MM.1S (cell line): Measurements from ENCODE around the gene MBTD1.

Experiments used
- DNase-seq: peaks from one replicate; pipeline ENCODE4 v3.0.0-alpha.2; 2015
- H2AFZ ChIP-seq: fragments of 300-600 bp; sonication (generic); 2 replicates; pipeline ENCODE4 v1.6.0; 2016; ENCODE audit warnings: antibody characterized with exemption, low read length
- H3F3A ChIP-seq: fragments of 300-600 bp; sonication (generic); 2 replicates; pipeline ENCODE4 v1.6.1; 2016; ENCODE audit warnings: mild to moderate bottlenecking, antibody characterized with exemption, low read length, moderate library complexity, mixed read lengths; ENCODE audit not compliant: insufficient read depth
- H3K27ac ChIP-seq: fragments of 300-600 bp; sonication (generic); 2 replicates; pipeline ENCODE4 v1.5.1; 2016; ENCODE audit warnings: mild to moderate bottlenecking, low read length
- H3K27me3 ChIP-seq: fragments of 300-600 bp; sonication (generic); replicated peaks from 2 replicates; pipeline ENCODE4 v1.6.0; 2016; ENCODE audit warnings: low read length; ENCODE audit not compliant: insufficient read depth
- H3K36me3 ChIP-seq: fragments of 300-600 bp; sonication (generic); replicated peaks from 2 replicates; pipeline ENCODE4 v1.6.1; 2016; ENCODE audit warnings: mild to moderate bottlenecking, low read length, mixed read lengths; ENCODE audit not compliant: insufficient read depth
- H3K4me1 ChIP-seq: fragments of 300-600 bp; sonication (generic); 2 replicates; pipeline ENCODE4 v1.6.1; 2016; ENCODE audit warnings: low read length, mixed read lengths
- H3K4me2 ChIP-seq: fragments of 300-600 bp; sonication (generic); 2 replicates; pipeline ENCODE4 v1.6.0; 2016; ENCODE audit warnings: low read depth, low read length
- H3K4me3 ChIP-seq: fragments of 300-600 bp; sonication (generic); 2 replicates; pipeline ENCODE4 v1.5.1; 2016; ENCODE audit warnings: low read length, mixed read lengths
- H3K79me2 ChIP-seq: fragments of 300-600 bp; sonication (generic); 2 replicates; pipeline ENCODE4 v1.6.1; 2016; ENCODE audit warnings: mixed run types, low read length, mixed read lengths
- H3K9ac ChIP-seq: fragments of 300-600 bp; sonication (generic); 2 replicates; pipeline ENCODE4 v1.6.1; 2016; ENCODE audit warnings: low read length, mixed read lengths
- H3K9me2 ChIP-seq: fragments of 300-600 bp; sonication (generic); replicated peaks from 2 replicates; pipeline ENCODE4 v1.6.1; 2016; ENCODE audit warnings: mild to moderate bottlenecking, low read length, mixed read lengths; ENCODE audit not compliant: insufficient read depth
- H3K9me3 ChIP-seq: fragments of 300-600 bp; sonication (generic); replicated peaks from 2 replicates; pipeline ENCODE4 v1.6.1; 2016; ENCODE audit warnings: mild to moderate bottlenecking, low read length, mixed read lengths; ENCODE audit not compliant: insufficient read depth
- H4K20me1 ChIP-seq: fragments of 300-600 bp; sonication (generic); 2 replicates; pipeline ENCODE4 v1.6.1; 2016; ENCODE audit warnings: mild to moderate bottlenecking, low read length, moderate library complexity, mixed read lengths; ENCODE audit not compliant: insufficient read depth
- EZH2 ChIP-seq: fragments of 300-600 bp; sonication (generic); optimal IDR thresholded peaks from 2 replicates; pipeline ENCODE3; 2017; ENCODE audit warnings: low read depth, mild to moderate bottlenecking, antibody characterized with exemption, low read length, mixed read lengths
- EZH2phosphoT487 ChIP-seq: fragments of 300-600 bp; sonication (generic); IDR thresholded peaks from 2 replicates; pipeline ENCODE4 v1.6.1; 2018; ENCODE audit warnings: antibody characterized with exemption, low read length
- TF ChIP-seq, protein P1 (sequence below): fragments of 300-600 bp; sonication (generic); IDR thresholded peaks from 2 replicates; pipeline ENCODE4 v1.5.1; 2016; ENCODE audit warnings: antibody characterized with exemption, low read length, mixed read lengths

Gene MBTD1

GRCh38 chr17:51169340-51169739 is 90.5 kb downstream of the MBTD1 start:
- Histone ChIP-seq H3K4me2 (no peak overlapping the region), H3K4me1 (peaks cover 10% of the 10 kb centered on the region), H4K20me1 (no peaks in the 10 kb centered on the region), H3K9me3 (no peaks in the 10 kb centered on the region), H3F3A (peaks cover 15% of the 10 kb centered on the region), H2AFZ (no peak overlapping the region), H3K4me3 (no peak overlapping the region), H3K9ac (no peak overlapping the region), H3K9me2 (no peaks in the 10 kb centered on the region), H3K27me3 (no peaks in the 10 kb centered on the region), H3K36me3 (peaks cover 5% of the 10 kb centered on the region; the same call in 1 of the 2 replicates), H3K27ac (no peak overlapping the region), H3K79me2 (peaks cover 28% of the 10 kb centered on the region)
- no peak for DNase-seq
- TF ChIP-seq EZH2phosphoT487, result no peak
- no peak for TF ChIP-seq EZH2
- TF ChIP-seq, protein P1, sequence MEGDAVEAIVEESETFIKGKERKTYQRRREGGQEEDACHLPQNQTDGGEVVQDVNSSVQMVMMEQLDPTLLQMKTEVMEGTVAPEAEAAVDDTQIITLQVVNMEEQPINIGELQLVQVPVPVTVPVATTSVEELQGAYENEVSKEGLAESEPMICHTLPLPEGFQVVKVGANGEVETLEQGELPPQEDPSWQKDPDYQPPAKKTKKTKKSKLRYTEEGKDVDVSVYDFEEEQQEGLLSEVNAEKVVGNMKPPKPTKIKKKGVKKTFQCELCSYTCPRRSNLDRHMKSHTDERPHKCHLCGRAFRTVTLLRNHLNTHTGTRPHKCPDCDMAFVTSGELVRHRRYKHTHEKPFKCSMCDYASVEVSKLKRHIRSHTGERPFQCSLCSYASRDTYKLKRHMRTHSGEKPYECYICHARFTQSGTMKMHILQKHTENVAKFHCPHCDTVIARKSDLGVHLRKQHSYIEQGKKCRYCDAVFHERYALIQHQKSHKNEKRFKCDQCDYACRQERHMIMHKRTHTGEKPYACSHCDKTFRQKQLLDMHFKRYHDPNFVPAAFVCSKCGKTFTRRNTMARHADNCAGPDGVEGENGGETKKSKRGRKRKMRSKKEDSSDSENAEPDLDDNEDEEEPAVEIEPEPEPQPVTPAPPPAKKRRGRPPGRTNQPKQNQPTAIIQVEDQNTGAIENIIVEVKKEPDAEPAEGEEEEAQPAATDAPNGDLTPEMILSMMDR, result no peak

- peak overlapping the region; percentile 69 for H3K4me2 ChIP-seq
- peaks cover 5% of the 10 kb centered on the region; the same call in 1 of the 2 replicates for H3K36me3 ChIP-seq
- H4K20me1 ChIP-seq, result no peaks in the 10 kb centered on the region
- peak overlapping the region; percentile 79 for H2AFZ ChIP-seq
- no peaks in the 10 kb centered on the region for H3K27me3 ChIP-seq
- H3K9ac ChIP-seq, result peak overlapping the region; percentile 96
- no peaks in the 10 kb centered on the region for H3K9me3 ChIP-seq
- peaks cover 15% of the 10 kb centered on the region for H3F3A ChIP-seq
- peak; percentile 61 for DNase-seq
- H3K4me1 ChIP-seq, result peaks cover 10% of the 10 kb centered on the region
- H3K27ac ChIP-seq, result peak overlapping the region; percentile 87
- no peaks in the 10 kb centered on the region for H3K9me2 ChIP-seq
- peak overlapping the region; percentile 87 for H3K4me3 ChIP-seq
- H3K79me2 ChIP-seq, result peaks cover 28% of the 10 kb centered on the region
- TF ChIP-seq, protein P1, result peak; percentile 82
- TF ChIP-seq EZH2phosphoT487, result no peak
- no peak for TF ChIP-seq EZH2
These were observed 92.6 kb downstream of the MBTD1 start for GRCh38 chr17:51166987-51167931.

DNA sequence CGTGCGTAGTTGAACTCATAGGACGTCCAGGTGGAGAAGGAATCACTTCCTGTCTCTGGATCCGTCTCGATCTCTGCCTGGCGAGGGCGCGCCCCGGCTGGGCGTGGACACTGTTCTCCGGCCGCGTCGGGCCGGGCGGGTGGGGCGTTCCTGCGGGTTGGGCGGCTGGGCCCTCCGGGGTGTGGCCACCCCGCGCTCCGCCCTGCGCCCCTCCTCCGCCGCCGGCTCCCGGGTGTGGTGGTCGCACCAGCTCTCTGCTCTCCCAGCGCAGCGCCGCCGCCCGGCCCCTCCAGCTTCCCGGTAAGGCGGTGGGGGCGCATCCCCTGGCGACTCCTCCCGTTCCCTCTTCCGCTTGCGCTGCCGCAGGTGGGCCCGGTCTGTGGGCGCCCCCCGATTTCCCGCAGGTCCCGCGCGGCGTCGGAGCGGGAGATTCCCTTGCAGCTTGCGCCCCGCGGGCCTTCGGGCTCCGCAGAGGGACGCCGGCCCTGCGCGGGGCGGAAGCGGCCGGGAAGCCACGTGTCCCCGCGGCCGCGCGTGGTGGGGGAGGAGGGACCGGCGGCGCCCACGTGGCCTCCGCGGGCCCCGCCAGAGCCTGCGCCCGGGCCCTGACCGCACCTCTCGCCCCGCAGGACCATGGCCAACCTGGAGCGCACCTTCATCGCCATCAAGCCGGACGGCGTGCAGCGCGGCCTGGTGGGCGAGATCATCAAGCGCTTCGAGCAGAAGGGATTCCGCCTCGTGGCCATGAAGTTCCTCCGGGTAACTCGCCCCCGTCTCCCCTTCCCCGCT is 93.5 kb downstream of the MBTD1 start, which contains the start of gene NME2:
Gene NME2 (plus strand): TSS at position 214 of the 789 bp plus-strand sequence. CDS start 420 bp downstream, at position 634.
- no peak for TF ChIP-seq EZH2
- no peak for TF ChIP-seq EZH2phosphoT487
- TF ChIP-seq, protein P1, result no peak
- H3K27ac ChIP-seq, result peak within 1 kb of the TSS; percentile 87
- no peaks in the 10 kb centered on the region for H3K9me3 ChIP-seq
- peak within 1 kb of the TSS; percentile 87 for H3K4me3 ChIP-seq
- H3K9ac ChIP-seq, result peak within 1 kb of the TSS; percentile 96
- peaks cover 5% of the 10 kb centered on the region; the same call in 1 of the 2 replicates for H3K36me3 ChIP-seq
- peak within 1 kb of the TSS; percentile 82 for H2AFZ ChIP-seq
- H3K9me2 ChIP-seq, result no peaks in the 10 kb centered on the region
- peaks cover 10% of the 10 kb centered on the region for H3K4me1 ChIP-seq
- no peaks in the 10 kb centered on the region for H4K20me1 ChIP-seq
- H3K27me3 ChIP-seq, result no peaks in the 10 kb centered on the region
- H3K4me2 ChIP-seq, result peak within 1 kb of the TSS; percentile 79
- H3F3A ChIP-seq, result peaks cover 15% of the 10 kb centered on the region
- peak; percentile 83 for DNase-seq
- peaks cover 28% of the 10 kb centered on the region for H3K79me2 ChIP-seq
